Putamen (tissue), 1 donor: ENCODE data around the gene MUC4.
"Not testable (repeated sequence)": the region's sequence is repeated elsewhere in the genome, so short reads cannot be mapped to it uniquely, and the experiment has no call there.

Experiments
- DNase-seq: peaks from one replicate; pipeline ENCODE4 v3.0.0-alpha.2; 2016; ENCODE audit warnings: low spot score

MUC4 gene

GRCh38 chr3:195809796-195810454 is 1.8 kb downstream of the MUC4 start:
- no peak for DNase-seq

GRCh38 chr3:195809291-195809785 is 2.4 kb downstream of the MUC4 start:
- no peak for DNase-seq

- no peak for DNase-seq
These were observed 2.9 kb downstream of the MUC4 start for GRCh38 chr3:195808741-195809290.

- DNase-seq: no peak
These were observed 4.0 kb downstream of the MUC4 start for GRCh38 chr3:195807681-195808121.

GRCh38 chr3:195806916-195807231 is 4.9 kb downstream of the MUC4 start:
- DNase-seq: no peak

GRCh38 chr3:195806211-195806915 is 5.4 kb downstream of the MUC4 start:
- DNase-seq: no peak

GRCh38 chr3:195805588-195805987 is 6.1 kb downstream of the MUC4 start:
- not testable (repeated sequence) for DNase-seq

GRCh38 chr3:195805181-195805580 is 6.5 kb downstream of the MUC4 start:
- no peak for DNase-seq

GRCh38 chr3:195803289-195803908 is 8.3 kb downstream of the MUC4 start:
- no peak for DNase-seq

- no peak for DNase-seq
These were observed 8.9 kb downstream of the MUC4 start for GRCh38 chr3:195802795-195803194.

- DNase-seq: no peak
These were observed 9.4 kb downstream of the MUC4 start for GRCh38 chr3:195802261-195802701.

GRCh38 chr3:195801251-195802183 is 10.2 kb downstream of the MUC4 start:
- no peak for DNase-seq

- no peak for DNase-seq
These were observed 11.5 kb downstream of the MUC4 start for GRCh38 chr3:195800240-195800639.

GRCh38 chr3:195796795-195797194 is 14.9 kb downstream of the MUC4 start:
- DNase-seq: no peak

GRCh38 chr3:195794708-195795107 is 17.0 kb downstream of the MUC4 start:
- no peak for DNase-seq

GRCh38 chr3:195792621-195793020 is 19.1 kb downstream of the MUC4 start:
- DNase-seq: not testable (repeated sequence)

- no peak for DNase-seq
These were observed 20.8 kb downstream of the MUC4 start for GRCh38 chr3:195790901-195791300.

- no peak for DNase-seq
These were observed 22.8 kb downstream of the MUC4 start for GRCh38 chr3:195788711-195789581.

GRCh38 chr3:195785781-195786405 is 25.8 kb downstream of the MUC4 start:
- not testable (repeated sequence) for DNase-seq

- DNase-seq: not testable (repeated sequence)
These were observed 27.7 kb downstream of the MUC4 start for GRCh38 chr3:195784031-195784430.
